HCT116 (cell line): ENCODE results near the gene CAV1. TPM values are rescaled to one million over a fixed set of nuclear protein-coding genes. Genes with fewer than 3 reads are reported as not detected.

ENCODE experiments used
- ATAC-seq: fragments of 200-7000 bp; cut with Tn5 transposase; 2 replicates; pipeline ENCODE4 v1.9.1; 2020; ENCODE audit warnings: mild to moderate bottlenecking, moderate library complexity
- BruUV-seq: library from RNA; stranded (reverse); fragments of 400-500 nt; replicated peaks from 2 replicates; lab custom pipeline; 2021; lab: Mats Ljungman, UMichigan
- CTCF ChIA-PET: fragments of 300-600 bp; sonication (Branson Sonifier 250); formaldehyde crosslinking; loops from one replicate; lab custom pipeline; 2021; ENCODE audit warnings: antibody characterized with exemption; lab: Charles Lee
- POLR2A ChIA-PET: fragments of 300-600, 350-600 bp; sonication (Branson Sonifier 250); formaldehyde crosslinking; loops from one replicate; lab custom pipeline; 2021; ENCODE audit warnings: antibody characterized with exemption; lab: Charles Lee
- RAD21 ChIA-PET, 2 experiments: fragments of 300-600 bp; sonication (Branson Sonifier 250); formaldehyde crosslinking; loops; one replicate each; lab custom pipeline; 2023; ENCODE audit warnings: low total read pairs in 2 of 2; ENCODE audit not compliant: uncharacterized antibody in 2 of 2, unreplicated experiment in 2 of 2, low non-redundant PET in 1 of 2; lab: Charles Lee
- DNase-seq: peaks from one replicate; pipeline ENCODE4 v3.0.0-alpha.2; 2010; ENCODE audit warnings: low read depth, low spot score
- H2AFZ ChIP-seq: fragments of 200-600 bp; shearing (Covaris generic), sonication (generic); 2 replicates; pipeline ENCODE4 v1.6.1; 2017; ENCODE audit warnings: low read depth, mixed run types, mixed read lengths, antibody characterized with exemption, low read length; ENCODE audit not compliant: poor library complexity, severe bottlenecking
- H3K27ac ChIP-seq: 2 replicates; pipeline ENCODE4 v1.5.1; 2012; ENCODE audit warnings: low read depth, low read length
- H3K27me3 ChIP-seq: fragments of 200-600 bp; sonication (generic); 2 replicates; pipeline ENCODE4 v1.6.1; 2016; ENCODE audit warnings: mixed run types, low read length, mixed read lengths; ENCODE audit not compliant: insufficient read depth
- H3K36me3 ChIP-seq, 2 experiments: fragments of 200-500 bp in 1 of 2; fragments of 200-600 bp in 1 of 2; sonication (Bioruptor generic) in 1 of 2; sonication (generic) in 1 of 2; 2 replicates each; pipeline versions ENCODE4 v1.5.1 to v1.6.1; 2014 to 2016; ENCODE audit warnings: low read length in 2 of 2, inconsistent platforms in 1 of 2, mixed read lengths in 1 of 2, mixed run types in 1 of 2; ENCODE audit not compliant: insufficient read depth in 2 of 2, control insufficient read depth in 1 of 2
- H3K4me1 ChIP-seq, 2 experiments: fragments of 200-600 bp in 1 of 2; sonication (generic) in 1 of 2; 2 replicates each; pipeline versions ENCODE4 v1.5.1 to v1.6.1; 2012 to 2017; ENCODE audit warnings: low read length in 2 of 2, inconsistent platforms in 1 of 2, mild to moderate bottlenecking in 1 of 2, mixed read lengths in 1 of 2, mixed run types in 1 of 2, moderate library complexity in 1 of 2; ENCODE audit not compliant: insufficient read depth in 2 of 2, control insufficient read depth in 1 of 2
- H3K4me2 ChIP-seq: fragments of 200-600 bp; sonication (generic); 2 replicates; pipeline ENCODE4 v1.6.1; 2017; ENCODE audit warnings: mixed run types, low read length, mixed read lengths
- H3K4me3 ChIP-seq, 2 experiments: fragments of 200-600 bp in 1 of 2; sonication (generic) in 1 of 2; replicated peaks in 1 of 2; 2 replicates each; pipeline ENCODE4 v1.5.1; 2011 to 2016; ENCODE audit warnings: low read length in 2 of 2, control low read depth in 1 of 2, low read depth in 1 of 2, mild to moderate bottlenecking in 1 of 2, mixed read lengths in 1 of 2, mixed run types in 1 of 2
- H3K79me2 ChIP-seq: fragments of 200-600 bp; sonication (generic); 2 replicates; pipeline ENCODE4 v1.6.1; 2017; ENCODE audit warnings: mild to moderate bottlenecking, mixed run types, low read length, moderate library complexity, mixed read lengths; ENCODE audit not compliant: insufficient read depth
- H3K9ac ChIP-seq: fragments of 200-600 bp; sonication (generic); 2 replicates; pipeline ENCODE4 v1.6.1; 2016; ENCODE audit warnings: low read length, mixed read lengths
- H3K9me2 ChIP-seq: fragments of 200-600 bp; sonication (generic), shearing (Covaris generic); 2 replicates; pipeline ENCODE4 v1.6.1; 2017; ENCODE audit warnings: mixed run types, mild to moderate bottlenecking, moderate library complexity; ENCODE audit not compliant: insufficient read depth
- H3K9me3 ChIP-seq, 2 experiments: fragments of 200-500 bp in 1 of 2; fragments of 200-600 bp in 1 of 2; sonication (Bioruptor generic) in 1 of 2; sonication (generic) in 1 of 2; 2 replicates each; pipeline ENCODE4 v1.6.1; 2014 to 2017; ENCODE audit warnings: low read length in 2 of 2, mixed read lengths in 2 of 2, inconsistent platforms in 1 of 2, low read depth in 1 of 2, mild to moderate bottlenecking in 1 of 2, mixed run types in 1 of 2, moderate library complexity in 1 of 2; ENCODE audit not compliant: control insufficient read depth in 1 of 2, insufficient read depth in 1 of 2
- H4K20me1 ChIP-seq: fragments of 200-600 bp; sonication (generic), shearing (Covaris generic); 2 replicates; pipeline ENCODE4 v1.6.1; 2017; ENCODE audit warnings: mixed run types, mild to moderate bottlenecking, moderate library complexity; ENCODE audit not compliant: insufficient read depth
- CBX3 ChIP-seq: IDR thresholded peaks from 2 replicates; pipeline ENCODE4 v1.6.1; 2012; ENCODE audit warnings: low read depth
- CEBPB ChIP-seq: IDR thresholded peaks from 2 replicates; pipeline ENCODE4 v1.6.1; 2012; ENCODE audit warnings: low read depth
- JUND ChIP-seq: IDR thresholded peaks from 2 replicates; pipeline ENCODE4 v1.6.1; 2012
- POLR2A ChIP-seq: IDR thresholded peaks from 2 replicates; pipeline ENCODE4 v1.7.0; 2011; ENCODE audit warnings: borderline replicate concordance; ENCODE audit not compliant: insufficient read depth, insufficient read length; ENCODE audit errors: extremely low read depth
- POLR2AphosphoS5 ChIP-seq: IDR thresholded peaks from 2 replicates; pipeline ENCODE4 v1.6.1; 2011; ENCODE audit warnings: mild to moderate bottlenecking, low read depth, low read length, moderate library complexity
- intact Hi-C: fragments of 100-400 bp; cut with micrococcal nuclease; formaldehyde crosslinking; loops from 2 replicates; pipeline ENCODE4 v1.10.0; 2022
- total RNA-seq: library from RNA; stranded (reverse); gene quantifications from one replicate; pipeline ENCODE4 v1.2.1, GENCODE V29; 2021; ENCODE audit not compliant: unreplicated experiment
- TF ChIP-seq, protein P1 (sequence below): IDR thresholded peaks from 2 replicates; pipeline ENCODE4 v1.6.1; 2012; ENCODE audit warnings: low read depth
- TF ChIP-seq, protein P2 (sequence below): IDR thresholded peaks from 2 replicates; pipeline ENCODE4 v1.6.1; 2011; ENCODE audit warnings: mild to moderate bottlenecking, low read length, moderate library complexity; ENCODE audit not compliant: insufficient replicate concordance; ENCODE audit errors: extremely low read depth

The CAV1 gene
- total RNA-seq, 1 experiment from 2014 or later = 298 TPM

DNA sequence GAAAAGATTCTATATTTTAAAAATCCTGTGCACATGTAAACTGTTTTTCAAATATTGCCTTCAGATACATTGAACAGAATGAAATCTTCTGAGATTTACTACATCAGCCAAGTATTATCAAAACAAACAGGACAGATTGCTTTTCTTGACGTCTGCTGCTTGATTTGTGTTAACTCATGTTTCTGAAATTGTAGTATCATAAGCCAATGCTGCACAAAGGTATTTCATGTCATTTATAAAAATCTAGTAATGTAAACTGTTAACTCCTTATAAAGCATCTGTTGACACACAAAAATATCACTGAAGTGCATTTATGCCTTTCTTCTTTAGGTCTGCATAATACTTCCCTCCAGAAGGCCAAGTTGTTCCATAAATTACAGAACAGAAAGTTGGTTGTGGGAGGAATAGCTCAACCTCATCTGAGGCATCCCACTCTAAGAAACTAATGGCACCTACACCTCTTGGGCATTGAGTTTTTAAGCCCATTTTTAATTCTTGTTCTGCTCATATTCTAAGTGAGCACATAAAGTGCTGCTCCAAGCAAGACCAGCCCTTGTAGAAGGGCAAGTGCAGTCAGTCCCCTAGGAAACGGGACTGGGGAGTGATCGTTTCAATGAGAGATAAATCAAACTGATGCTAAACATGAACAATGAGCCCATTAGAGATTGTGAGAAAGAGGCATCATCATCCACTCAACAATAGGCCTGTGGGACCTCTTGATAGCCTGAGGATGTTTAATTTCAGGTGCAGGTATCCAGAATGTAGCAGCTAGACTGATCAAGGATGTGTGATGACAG is 28.5 kb downstream of the CAV1 start:
- RAD21 ChIA-PET = no interaction called here
- POLR2A ChIA-PET = no interaction called here
- H4K20me1 ChIP-seq = peaks cover 11% of the 10 kb centered on the region; the same call in 1 of the 2 replicates
- H3K9me2 ChIP-seq = no peaks in the 10 kb centered on the region
- CTCF ChIA-PET = interaction anchor here (1.0 kb wide), 1 partner anchor 35 kb away, joined by 3 read pairs; no protein-coding TSS in a partner anchor
- H3K9ac ChIP-seq = no peak overlapping the region
- ATAC-seq = no peak
- peaks cover 3 to 76% of the 10 kb centered on the region in 2 experiments for H3K36me3 ChIP-seq
- H3K27ac ChIP-seq = no peak overlapping the region
- no peak overlapping the region for H2AFZ ChIP-seq
- no TSS peak for BruUV-seq
- no peaks in the 10 kb centered on the region for H3K4me1 ChIP-seq
- H3K9me3 ChIP-seq = no peaks in the 10 kb centered on the region
- DNase-seq = no peak
- H3K4me3 ChIP-seq = no peak overlapping the region
- no peaks in the 10 kb centered on the region for H3K27me3 ChIP-seq
- peaks cover 96% of the 10 kb centered on the region for H3K79me2 ChIP-seq
- intact Hi-C loops = no loop called here
- H3K4me2 ChIP-seq = no peak overlapping the region
- TF ChIP-seq, protein P1, sequence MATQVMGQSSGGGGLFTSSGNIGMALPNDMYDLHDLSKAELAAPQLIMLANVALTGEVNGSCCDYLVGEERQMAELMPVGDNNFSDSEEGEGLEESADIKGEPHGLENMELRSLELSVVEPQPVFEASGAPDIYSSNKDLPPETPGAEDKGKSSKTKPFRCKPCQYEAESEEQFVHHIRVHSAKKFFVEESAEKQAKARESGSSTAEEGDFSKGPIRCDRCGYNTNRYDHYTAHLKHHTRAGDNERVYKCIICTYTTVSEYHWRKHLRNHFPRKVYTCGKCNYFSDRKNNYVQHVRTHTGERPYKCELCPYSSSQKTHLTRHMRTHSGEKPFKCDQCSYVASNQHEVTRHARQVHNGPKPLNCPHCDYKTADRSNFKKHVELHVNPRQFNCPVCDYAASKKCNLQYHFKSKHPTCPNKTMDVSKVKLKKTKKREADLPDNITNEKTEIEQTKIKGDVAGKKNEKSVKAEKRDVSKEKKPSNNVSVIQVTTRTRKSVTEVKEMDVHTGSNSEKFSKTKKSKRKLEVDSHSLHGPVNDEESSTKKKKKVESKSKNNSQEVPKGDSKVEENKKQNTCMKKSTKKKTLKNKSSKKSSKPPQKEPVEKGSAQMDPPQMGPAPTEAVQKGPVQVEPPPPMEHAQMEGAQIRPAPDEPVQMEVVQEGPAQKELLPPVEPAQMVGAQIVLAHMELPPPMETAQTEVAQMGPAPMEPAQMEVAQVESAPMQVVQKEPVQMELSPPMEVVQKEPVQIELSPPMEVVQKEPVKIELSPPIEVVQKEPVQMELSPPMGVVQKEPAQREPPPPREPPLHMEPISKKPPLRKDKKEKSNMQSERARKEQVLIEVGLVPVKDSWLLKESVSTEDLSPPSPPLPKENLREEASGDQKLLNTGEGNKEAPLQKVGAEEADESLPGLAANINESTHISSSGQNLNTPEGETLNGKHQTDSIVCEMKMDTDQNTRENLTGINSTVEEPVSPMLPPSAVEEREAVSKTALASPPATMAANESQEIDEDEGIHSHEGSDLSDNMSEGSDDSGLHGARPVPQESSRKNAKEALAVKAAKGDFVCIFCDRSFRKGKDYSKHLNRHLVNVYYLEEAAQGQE = no peak
- TF ChIP-seq JUND (no peak), POLR2A (no peak), POLR2AphosphoS5 (no peak), CBX3 (no peak), CEBPB (no peak)
- TF ChIP-seq, protein P2, sequence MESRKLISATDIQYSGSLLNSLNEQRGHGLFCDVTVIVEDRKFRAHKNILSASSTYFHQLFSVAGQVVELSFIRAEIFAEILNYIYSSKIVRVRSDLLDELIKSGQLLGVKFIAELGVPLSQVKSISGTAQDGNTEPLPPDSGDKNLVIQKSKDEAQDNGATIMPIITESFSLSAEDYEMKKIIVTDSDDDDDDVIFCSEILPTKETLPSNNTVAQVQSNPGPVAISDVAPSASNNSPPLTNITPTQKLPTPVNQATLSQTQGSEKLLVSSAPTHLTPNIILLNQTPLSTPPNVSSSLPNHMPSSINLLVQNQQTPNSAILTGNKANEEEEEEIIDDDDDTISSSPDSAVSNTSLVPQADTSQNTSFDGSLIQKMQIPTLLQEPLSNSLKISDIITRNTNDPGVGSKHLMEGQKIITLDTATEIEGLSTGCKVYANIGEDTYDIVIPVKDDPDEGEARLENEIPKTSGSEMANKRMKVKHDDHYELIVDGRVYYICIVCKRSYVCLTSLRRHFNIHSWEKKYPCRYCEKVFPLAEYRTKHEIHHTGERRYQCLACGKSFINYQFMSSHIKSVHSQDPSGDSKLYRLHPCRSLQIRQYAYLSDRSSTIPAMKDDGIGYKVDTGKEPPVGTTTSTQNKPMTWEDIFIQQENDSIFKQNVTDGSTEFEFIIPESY = no peak
